ENCODE data around the gene ELFN1. TPM values are rescaled to one million over a fixed set of nuclear protein-coding genes. Genes with fewer than 3 reads are reported as not detected.

The ELFN1 gene
- total and polyA plus RNA-seq, 7 experiments from 2014 or later: 0.19 TPM; not detected in 6

DNA sequence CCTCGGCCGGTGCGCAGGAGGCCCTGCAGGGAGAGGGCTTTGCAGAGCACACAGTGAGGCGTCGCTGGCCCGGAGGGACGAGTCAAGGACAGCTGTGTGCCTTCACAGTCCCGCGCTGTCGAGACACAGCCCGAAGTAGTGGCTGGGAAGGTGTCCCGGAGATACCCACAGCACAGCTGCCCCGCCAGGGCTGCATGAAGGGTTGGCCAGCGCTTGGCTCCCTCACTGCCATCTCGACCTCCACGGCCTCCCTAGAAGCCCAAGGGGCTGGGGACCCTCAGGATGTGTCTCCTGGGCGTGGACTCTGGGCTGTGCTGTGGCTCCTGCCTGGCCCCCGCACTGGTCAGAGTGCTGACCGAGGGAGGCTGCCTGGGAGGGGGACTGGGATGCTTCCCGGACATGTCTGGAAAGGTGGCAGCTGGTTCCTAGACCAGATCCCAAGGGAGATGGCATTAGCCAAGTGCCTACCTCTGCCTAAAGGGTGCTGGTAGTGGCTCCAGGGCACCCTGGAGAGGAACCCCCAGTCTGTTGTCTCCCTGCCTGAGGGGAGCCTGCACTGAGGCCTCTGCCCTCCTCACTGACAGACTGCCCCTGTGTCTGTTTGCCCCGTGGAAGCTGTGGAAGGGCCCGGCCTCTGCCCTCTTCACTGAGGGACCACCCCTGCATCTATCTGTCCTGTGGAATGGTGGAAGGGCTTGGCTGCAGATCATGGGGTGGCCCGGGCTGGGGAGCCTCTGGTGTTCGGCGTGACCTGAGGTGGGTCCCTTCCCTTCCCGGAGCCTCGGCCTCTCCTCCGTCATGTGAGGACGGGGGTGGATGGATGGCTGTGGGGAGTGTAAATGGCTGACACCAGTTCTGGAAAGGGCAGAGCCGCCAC is 5.8 kb downstream of the ELFN1 start:
- H3K4me3 ChIP-seq (ENCODE audit: low read length): no peak overlapping the region
- ChIA-PET CTCF (no interaction called here), POLR2A (no interaction called here)
- Mint-ChIP-seq H3K4me1 (no peaks in the 10 kb centered on the region), H3K4me3 (no peak overlapping the region), H3K36me3 (no peaks in the 10 kb centered on the region), H3K27ac (peak overlapping the region in 1 of 9 donors; percentile 41), H3K9me3 (no peaks in the 10 kb centered on the region), H3K27me3 (peaks cover 5 to 26% (median 15%) of the 10 kb centered on the region in 5 donors)
- intact Hi-C loops (cut with micrococcal nuclease): no loop called here
- no peak overlapping the region for H3K27ac ChIP-seq (ENCODE audit: low read depth, low read length)
- no peaks in the 10 kb centered on the region for H3K4me1 ChIP-seq (ENCODE audit: control insufficient read depth in 2 of 2, insufficient read depth in 2 of 2, low read length in 2 of 2)
- DNase-seq: peak in 1 of 9 donors; percentile 16
- no peaks in the 10 kb centered on the region for H3K9me3 ChIP-seq (ENCODE audit: control insufficient read depth in 2 of 3, low read length in 3 of 3)
- ATAC-seq: no peak
- no peaks in the 10 kb centered on the region for H3K27me3 ChIP-seq (ENCODE audit: control insufficient read depth in 2 of 2, insufficient read depth in 2 of 2, low read length in 2 of 2)
- H3K36me3 ChIP-seq (ENCODE audit: control insufficient read depth in 2 of 3, insufficient read depth in 3 of 3, low read length in 3 of 3): no peaks in the 10 kb centered on the region

DNA sequence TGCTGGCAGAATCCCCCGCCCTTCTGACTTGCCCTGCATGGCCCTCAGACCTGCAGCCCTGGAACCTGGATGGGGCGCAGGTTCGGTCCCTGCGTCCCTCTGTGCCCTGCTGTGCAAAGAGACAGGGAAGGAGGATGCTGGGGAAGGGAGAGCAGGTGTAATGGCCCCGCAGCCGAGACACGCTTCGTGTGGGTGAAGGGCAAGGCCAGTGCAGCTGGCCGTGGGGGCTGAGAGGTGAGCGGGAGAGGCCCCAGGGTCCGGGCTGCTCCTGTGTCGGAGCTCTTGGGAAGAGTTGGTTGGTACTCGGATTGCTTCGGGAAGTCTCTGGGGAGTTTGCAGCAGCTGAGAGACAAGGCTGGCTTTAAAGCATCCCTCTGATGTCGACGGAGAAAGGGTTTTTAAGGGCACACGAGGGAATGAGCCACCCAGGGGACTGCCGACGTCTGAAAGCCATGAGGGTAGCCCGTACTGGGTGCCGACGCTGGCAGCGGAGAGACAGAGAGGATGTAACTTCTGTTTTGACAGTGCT is 6.5 kb downstream of the ELFN1 start:
- no peak overlapping the region for H3K27ac Mint-ChIP-seq
- CTCF ChIA-PET: no interaction called here

DNA sequence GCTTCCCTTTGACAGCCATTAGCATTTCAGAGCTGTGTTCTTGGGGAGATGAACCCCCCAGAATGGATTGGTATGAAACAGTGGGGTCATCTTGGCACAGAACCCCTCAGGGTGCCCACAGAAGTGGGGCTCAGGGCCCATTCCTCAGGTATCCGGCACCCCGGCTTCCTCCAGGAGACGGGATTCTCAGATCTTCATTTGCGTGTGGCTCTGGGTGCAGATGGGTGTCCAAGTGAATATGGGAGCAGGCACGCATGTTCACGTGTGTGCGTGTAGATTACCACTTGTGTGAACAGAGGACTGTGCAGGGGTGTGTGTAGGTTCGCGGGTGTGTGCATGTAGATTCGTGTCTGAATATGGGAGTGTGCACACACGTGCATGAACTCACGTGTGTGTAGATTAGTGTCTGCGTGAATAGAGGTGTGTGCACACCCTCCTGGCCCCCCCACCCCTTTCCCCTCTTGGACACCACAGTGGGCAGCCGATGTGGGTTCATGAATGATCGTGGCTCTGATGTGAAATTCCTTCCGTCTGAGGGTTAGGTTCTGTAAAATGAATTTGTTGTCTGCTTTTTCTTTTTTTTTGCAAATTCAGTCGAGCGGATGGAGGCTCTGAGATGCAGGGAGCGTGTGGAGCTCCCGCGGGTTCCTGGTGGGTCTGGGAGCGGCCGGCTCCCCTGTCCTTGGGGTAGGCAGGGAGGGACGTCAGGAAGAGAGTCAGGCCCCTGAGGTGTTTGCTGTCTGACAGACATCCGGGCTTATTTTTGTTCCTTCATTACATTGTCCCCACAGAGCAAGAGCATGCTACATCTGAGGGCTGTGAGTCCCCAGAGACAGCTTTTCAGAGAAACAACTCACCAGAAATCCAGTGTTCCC is 7.4 kb downstream of the ELFN1 start:
- intact Hi-C loops (cut with micrococcal nuclease): no loop called here
- POLR2A ChIA-PET: no interaction called here
- ATAC-seq: no peak

More for the DNA sequence above, 6.5 kb downstream of the ELFN1 start:
- Histone ChIP-seq H3K36me3 (ENCODE audit: control insufficient read depth in 2 of 3, insufficient read depth in 3 of 3, low read length in 3 of 3) (no peaks in the 10 kb centered on the region), H3K9me3 (ENCODE audit: control insufficient read depth in 2 of 3, low read length in 3 of 3) (no peaks in the 10 kb centered on the region), H3K27ac (ENCODE audit: low read depth, low read length) (no peak overlapping the region), H3K4me3 (ENCODE audit: low read length) (no peak overlapping the region), H3K27me3 (ENCODE audit: control insufficient read depth in 2 of 2, insufficient read depth in 2 of 2, low read length in 2 of 2) (no peaks in the 10 kb centered on the region), H3K4me1 (ENCODE audit: control insufficient read depth in 2 of 2, insufficient read depth in 2 of 2, low read length in 2 of 2) (no peaks in the 10 kb centered on the region)
- Mint-ChIP-seq H3K4me1 (no peaks in the 10 kb centered on the region), H3K4me3 (no peak overlapping the region), H3K36me3 (peaks cover 0 to 1% (median 0%) of the 10 kb centered on the region in 5 donors), H3K27me3 (peaks cover under 1 to 26% (median 14%) of the 10 kb centered on the region in 5 donors), H3K9me3 (no peaks in the 10 kb centered on the region)
- ATAC-seq (no peak), DNase-seq (no peak)
- intact Hi-C loops (cut with micrococcal nuclease): no loop called here
- POLR2A ChIA-PET: no interaction called here

DNA sequence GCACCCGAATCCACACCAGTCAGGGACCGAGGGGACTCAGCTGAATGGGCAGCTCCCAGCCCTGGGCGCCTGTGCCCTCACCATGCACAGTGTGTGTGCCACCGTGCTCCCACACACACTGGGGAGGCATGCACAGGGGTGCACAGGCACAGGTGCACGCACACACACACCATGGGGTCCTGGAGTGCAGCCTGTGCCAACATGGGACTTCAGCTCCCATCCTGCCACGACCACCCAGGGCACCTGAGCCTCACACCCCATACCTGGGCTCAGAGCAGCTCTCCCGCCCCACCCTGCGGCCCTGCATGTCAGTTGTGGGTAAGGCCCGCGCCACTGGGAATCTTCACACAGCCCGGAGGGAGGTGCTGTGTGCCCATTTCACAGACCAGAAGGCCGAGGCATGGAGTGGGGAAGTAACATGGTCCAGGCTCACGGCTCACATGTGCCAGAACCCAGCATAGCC is 8.0 kb downstream of the ELFN1 start:
- peaks cover 5 to 26% (median 9%) of the 10 kb centered on the region in 5 donors for H3K27me3 Mint-ChIP-seq
- no peaks in the 10 kb centered on the region for H3K4me1 Mint-ChIP-seq
- Histone ChIP-seq H3K27ac (ENCODE audit: low read depth, low read length) (no peak overlapping the region), H3K4me3 (ENCODE audit: low read length) (no peak overlapping the region), H3K27me3 (ENCODE audit: control insufficient read depth in 2 of 2, insufficient read depth in 2 of 2, low read length in 2 of 2) (no peaks in the 10 kb centered on the region), H3K36me3 (ENCODE audit: control insufficient read depth in 2 of 3, insufficient read depth in 3 of 3, low read length in 3 of 3) (no peaks in the 10 kb centered on the region), H3K4me1 (ENCODE audit: control insufficient read depth in 2 of 2, insufficient read depth in 2 of 2, low read length in 2 of 2) (no peaks in the 10 kb centered on the region), H3K9me3 (ENCODE audit: control insufficient read depth in 2 of 3, low read length in 3 of 3) (no peaks in the 10 kb centered on the region)
- H3K4me3 Mint-ChIP-seq: no peak overlapping the region
- peak in 1 of 9 donors; percentile 19 for DNase-seq
- ATAC-seq: no peak
- ChIA-PET CTCF (no interaction called here), POLR2A (no interaction called here)
- no peak overlapping the region for H3K27ac Mint-ChIP-seq
- H3K36me3 Mint-ChIP-seq: peaks cover 0 to 7% (median 0%) of the 10 kb centered on the region in 5 donors
- intact Hi-C loops (cut with micrococcal nuclease): no loop called here
- peaks cover 0 to 8% (median 6%) of the 10 kb centered on the region in 11 donors for H3K9me3 Mint-ChIP-seq

More for the DNA sequence above, 7.4 kb downstream of the ELFN1 start:
- CTCF ChIA-PET: no interaction called here
- Mint-ChIP-seq H3K9me3 (peaks cover 0 to 2% (median 0%) of the 10 kb centered on the region in 11 donors), H3K4me3 (no peak overlapping the region), H3K27me3 (peaks cover 4 to 26% (median 10%) of the 10 kb centered on the region in 5 donors), H3K36me3 (peaks cover 0 to 4% (median 0%) of the 10 kb centered on the region in 5 donors), H3K4me1 (no peaks in the 10 kb centered on the region), H3K27ac (no peak overlapping the region)
- DNase-seq: peak in 1 of 9 donors; percentile 13
- Histone ChIP-seq H3K27me3 (ENCODE audit: control insufficient read depth in 2 of 2, insufficient read depth in 2 of 2, low read length in 2 of 2) (no peaks in the 10 kb centered on the region), H3K9me3 (ENCODE audit: control insufficient read depth in 2 of 3, low read length in 3 of 3) (no peaks in the 10 kb centered on the region), H3K27ac (ENCODE audit: low read depth, low read length) (no peak overlapping the region), H3K36me3 (ENCODE audit: control insufficient read depth in 2 of 3, insufficient read depth in 3 of 3, low read length in 3 of 3) (no peaks in the 10 kb centered on the region), H3K4me3 (ENCODE audit: low read length) (no peak overlapping the region), H3K4me1 (ENCODE audit: control insufficient read depth in 2 of 2, insufficient read depth in 2 of 2, low read length in 2 of 2) (no peaks in the 10 kb centered on the region)

DNA sequence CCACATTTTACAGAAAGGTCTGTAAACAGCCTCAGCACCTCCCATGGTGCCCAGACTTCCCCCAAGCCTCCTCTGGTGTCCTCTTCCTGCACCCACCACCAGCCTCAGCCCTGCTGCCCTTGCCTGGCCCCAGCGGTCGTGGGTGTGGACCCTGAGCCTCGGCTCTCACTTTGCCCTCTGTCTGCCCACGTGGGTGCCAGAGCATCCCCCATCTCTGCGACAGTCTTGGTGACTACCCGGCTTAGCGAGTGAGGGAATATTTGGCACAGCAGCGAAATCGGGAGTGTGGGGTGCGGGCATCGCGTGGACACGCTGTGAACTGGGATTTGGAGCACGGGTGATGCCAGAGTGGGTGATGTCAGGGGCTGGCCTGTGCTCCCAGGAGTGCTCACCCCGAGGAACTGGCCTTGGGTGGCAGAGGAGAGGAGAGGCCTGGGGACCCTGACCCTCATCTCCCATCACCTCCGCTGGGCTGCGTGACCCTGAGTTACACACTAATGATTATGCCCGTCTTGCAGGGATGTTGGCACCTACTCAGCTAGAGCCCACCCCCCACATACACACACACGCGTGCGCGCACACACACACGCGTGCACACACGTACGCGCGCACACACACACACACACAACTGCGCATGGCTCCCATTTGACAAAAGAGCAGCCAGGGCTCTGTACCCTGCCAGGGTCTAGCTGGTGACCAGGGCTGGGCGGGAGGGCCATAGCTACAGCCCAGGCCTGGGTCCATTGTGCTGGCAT is 8.7 kb downstream of the ELFN1 start:
- Histone ChIP-seq H3K4me3 (ENCODE audit: low read length) (no peak overlapping the region), H3K4me1 (ENCODE audit: control insufficient read depth in 2 of 2, insufficient read depth in 2 of 2, low read length in 2 of 2) (no peaks in the 10 kb centered on the region), H3K9me3 (ENCODE audit: control insufficient read depth in 2 of 3, low read length in 3 of 3) (no peaks in the 10 kb centered on the region), H3K27me3 (ENCODE audit: control insufficient read depth in 2 of 2, insufficient read depth in 2 of 2, low read length in 2 of 2) (no peaks in the 10 kb centered on the region), H3K27ac (ENCODE audit: low read depth, low read length) (no peak overlapping the region), H3K36me3 (ENCODE audit: control insufficient read depth in 2 of 3, insufficient read depth in 3 of 3, low read length in 3 of 3) (no peaks in the 10 kb centered on the region)
- no peak for ATAC-seq
- no peak overlapping the region for H3K4me3 Mint-ChIP-seq
- intact Hi-C loops (cut with micrococcal nuclease): no loop called here
- ChIA-PET POLR2A (no interaction called here), CTCF (no interaction called here)
- H3K9me3 Mint-ChIP-seq: peaks cover 0 to 15% (median 12%) of the 10 kb centered on the region in 11 donors
- no peaks in the 10 kb centered on the region for H3K4me1 Mint-ChIP-seq
- no peak overlapping the region for H3K27ac Mint-ChIP-seq
- DNase-seq: peak in 1 of 9 donors; percentile 8
- H3K36me3 Mint-ChIP-seq: peaks cover 0 to 7% (median 4%) of the 10 kb centered on the region in 5 donors
- peaks cover 11 to 23% (median 12%) of the 10 kb centered on the region in 5 donors for H3K27me3 Mint-ChIP-seq

DNA sequence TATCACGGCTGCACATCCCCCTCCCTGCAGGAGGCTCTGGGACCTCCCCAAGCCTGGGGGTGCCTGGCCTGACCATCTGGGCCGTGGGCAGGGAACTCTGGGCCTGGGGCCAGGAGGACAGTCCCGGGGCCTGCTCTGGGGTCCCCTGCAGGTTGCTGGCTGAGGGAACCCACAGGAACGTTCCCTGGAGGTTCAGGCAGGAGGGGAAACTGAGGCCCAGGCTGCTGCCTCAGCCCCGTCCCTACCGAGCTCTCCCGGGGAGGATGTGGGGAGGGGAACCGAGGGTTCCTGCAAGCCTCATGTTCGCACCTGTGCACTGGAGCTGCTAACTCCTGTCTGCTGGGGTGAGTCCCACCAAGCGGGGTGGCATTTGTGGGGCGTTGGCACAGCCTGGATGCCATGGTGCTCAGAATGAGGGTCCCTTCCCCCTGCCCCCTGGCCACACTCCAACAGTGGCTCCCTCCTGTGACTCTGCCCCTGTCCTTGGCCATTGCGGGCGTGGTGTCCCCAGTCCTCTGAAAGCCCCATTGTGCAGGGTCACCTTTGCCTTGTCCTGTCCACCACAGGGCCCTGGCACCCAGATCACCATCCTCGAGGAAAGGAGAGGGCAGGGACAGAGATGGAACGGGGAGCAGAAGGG is 9.4 kb downstream of the ELFN1 start:
- Mint-ChIP-seq H3K4me1 (no peaks in the 10 kb centered on the region), H3K27me3 (peaks cover 11 to 20% (median 15%) of the 10 kb centered on the region in 5 donors), H3K4me3 (no peak overlapping the region), H3K27ac (no peak overlapping the region), H3K9me3 (peaks cover 2 to 22% (median 17%) of the 10 kb centered on the region in 11 donors), H3K36me3 (peaks cover 0 to 10% (median 7%) of the 10 kb centered on the region in 5 donors)
- Histone ChIP-seq H3K4me3 (ENCODE audit: low read length) (no peak overlapping the region), H3K9me3 (ENCODE audit: control insufficient read depth in 2 of 3, low read length in 3 of 3) (no peaks in the 10 kb centered on the region), H3K4me1 (ENCODE audit: control insufficient read depth in 2 of 2, insufficient read depth in 2 of 2, low read length in 2 of 2) (no peaks in the 10 kb centered on the region), H3K36me3 (ENCODE audit: control insufficient read depth in 2 of 3, insufficient read depth in 3 of 3, low read length in 3 of 3) (no peaks in the 10 kb centered on the region), H3K27me3 (ENCODE audit: control insufficient read depth in 2 of 2, insufficient read depth in 2 of 2, low read length in 2 of 2) (no peaks in the 10 kb centered on the region), H3K27ac (ENCODE audit: low read depth, low read length) (no peak overlapping the region)
- ATAC-seq (no peak), DNase-seq (peak in 1 of 9 donors; percentile 13)
- intact Hi-C loops (cut with micrococcal nuclease): no loop called here
- POLR2A ChIA-PET: no interaction called here
- CTCF ChIA-PET: no interaction called here

Measured in naive thymus-derived CD4-positive, alpha-beta T cell (primary cell).